Fibroblast of lung (primary cell): ENCODE data around the gene CTNNA2. TPM values are rescaled to one million over a fixed set of nuclear protein-coding genes. Genes with fewer than 3 reads are reported as not detected.

ENCODE experiments used
- DNase-seq, 2 donors: peaks; one replicate each; pipeline versions ENCODE4 v3.0.0 to v3.0.0-alpha.2; 2010; ENCODE audit warnings: low read depth in 2 of 2
- H2AFZ ChIP-seq: 2 replicates; pipeline ENCODE4 v1.5.1; 2012; ENCODE audit warnings: low read length, control low read depth, inconsistent platforms
- H3K27ac ChIP-seq: 2 replicates; pipeline ENCODE4 v1.5.1; 2011; ENCODE audit warnings: low read length, control low read depth; ENCODE audit not compliant: insufficient read depth
- H3K27me3 ChIP-seq: 2 replicates; pipeline ENCODE4 v1.5.1; 2011; ENCODE audit warnings: mild to moderate bottlenecking, low read length; ENCODE audit not compliant: control insufficient read depth, insufficient read depth
- H3K36me3 ChIP-seq: 2 replicates; pipeline ENCODE4 v1.5.1; 2011; ENCODE audit warnings: low read length; ENCODE audit not compliant: control insufficient read depth, insufficient read depth
- H3K4me1 ChIP-seq: 2 replicates; pipeline ENCODE4 v1.5.1; 2011; ENCODE audit warnings: low read length; ENCODE audit not compliant: control insufficient read depth, insufficient read depth; ENCODE audit errors: extremely low read depth
- H3K4me2 ChIP-seq: 2 replicates; pipeline ENCODE4 v1.5.1; 2011; ENCODE audit warnings: low read length, control low read depth; ENCODE audit not compliant: insufficient read depth; ENCODE audit errors: extremely low read depth
- H3K4me3 ChIP-seq, 4 experiments: fragments of 200-600 bp in 1 of 4; sonication (generic) in 1 of 4; replicated peaks in 1 of 4; 2 replicates each; pipeline ENCODE4 v1.5.1; 2011 to 2016; ENCODE audit warnings: low read length in 4 of 4, low read depth in 3 of 4, mild to moderate bottlenecking in 3 of 4, control low read depth in 2 of 4, inconsistent platforms in 1 of 4, mixed read lengths in 1 of 4; ENCODE audit not compliant: insufficient read depth in 1 of 4; ENCODE audit errors: control extremely low read depth in 1 of 4
- H3K79me2 ChIP-seq: 2 replicates; pipeline ENCODE4 v1.5.1; 2012; ENCODE audit warnings: mild to moderate bottlenecking, low read length, inconsistent platforms; ENCODE audit not compliant: control insufficient read depth, insufficient read depth
- H3K9ac ChIP-seq: 2 replicates; pipeline ENCODE4 v1.5.1; 2011; ENCODE audit warnings: mild to moderate bottlenecking, low read length, control low read depth; ENCODE audit not compliant: insufficient read depth
- H3K9me3 ChIP-seq: 2 replicates; pipeline ENCODE4 v1.5.1; 2012; ENCODE audit warnings: low read depth, low read length; ENCODE audit not compliant: control insufficient read depth, insufficient read depth
- H4K20me1 ChIP-seq: 2 replicates; pipeline ENCODE4 v1.5.1; 2011; ENCODE audit warnings: low read length; ENCODE audit not compliant: control insufficient read depth, insufficient read depth; ENCODE audit errors: extremely low read depth
- CTCF ChIP-seq, 2 donors: IDR thresholded peaks in 1 of 2; conservative IDR thresholded peaks in 1 of 2; 1 replicate in 1 of 2; 2 replicates in 1 of 2; pipeline ENCODE4 v1.5.1; 2011 to 2012; ENCODE audit warnings: low read length in 2 of 2, control low read depth in 1 of 2, inconsistent platforms in 1 of 2, low read depth in 1 of 2, mild to moderate bottlenecking in 1 of 2
- EZH2 ChIP-seq: IDR thresholded peaks from 2 replicates; pipeline ENCODE4 v1.5.1; 2012; ENCODE audit warnings: low read length, control low read depth, mild to moderate bottlenecking; ENCODE audit errors: missing control alignments
- polyA plus RNA-seq, 2 donors: library from polyadenylated mRNA; depleted of rRNA in 1 of 2; stranded (reverse) in 1 of 2; unstranded in 1 of 2; fragments of >200 nt; gene quantifications; 2 replicates each; pipeline ENCODE4 v1.2.1, GENCODE V29; 2011 to 2012; ENCODE audit warnings: missing spikeins in 1 of 2
- total RNA-seq: library from RNA; depleted of rRNA; stranded (reverse); fragments of >200 nt; gene quantifications from 2 replicates; pipeline ENCODE4 v1.2.1, GENCODE V29; 2014

CTNNA2 gene
- total and polyA plus RNA-seq, 2 donors (not counting 1 experiment from before 2014, with no cell fraction given): not detected

- TF ChIP-seq CTCF (conservative IDR thresholded peaks at IDR 0.05 in 1 of 2, IDR thresholded peaks at IDR 0.05 in 1 of 2; ENCODE audit: low read depth in 1 of 2, low read length in 2 of 2) (no peak), EZH2 (no peak)
Measured at GRCh38 chr2:79935046-79935732, 422.3 kb downstream of the CTNNA2 start.

GRCh38 chr2:79935771-79936657, 423.2 kb downstream of the CTNNA2 start:
- peak overlapping the region; percentile 1 for H3K4me2 ChIP-seq
- TF ChIP-seq EZH2 (no peak), CTCF (conservative IDR thresholded peaks at IDR 0.05 in 1 of 2, IDR thresholded peaks at IDR 0.05 in 1 of 2; ENCODE audit: low read depth in 1 of 2, low read length in 2 of 2) (peak; percentile 86 to 92)
- H4K20me1 ChIP-seq: no peaks in the 10 kb centered on the region
- DNase-seq: peak; percentile 49 to 88
- H2AFZ ChIP-seq: peak overlapping the region; percentile 33
- no peaks in the 10 kb centered on the region for H3K36me3 ChIP-seq
- H3K9ac ChIP-seq: no peak overlapping the region
- no peaks in the 10 kb centered on the region for H3K4me1 ChIP-seq
- no peaks in the 10 kb centered on the region for H3K27me3 ChIP-seq
- peak overlapping the region in 2 of 4 experiments; percentile 6 to 40 for H3K4me3 ChIP-seq
- H3K9me3 ChIP-seq: no peaks in the 10 kb centered on the region
- H3K27ac ChIP-seq: no peak overlapping the region
- no peaks in the 10 kb centered on the region for H3K79me2 ChIP-seq

More at GRCh38 chr2:79935046-79935732, 422.3 kb downstream of the CTNNA2 start:
- Histone ChIP-seq H3K27ac (no peak overlapping the region), H3K4me3 (no peak overlapping the region), H3K9ac (no peak overlapping the region), H4K20me1 (no peaks in the 10 kb centered on the region), H3K9me3 (no peaks in the 10 kb centered on the region), H3K36me3 (no peaks in the 10 kb centered on the region), H3K4me2 (no peak overlapping the region), H3K79me2 (no peaks in the 10 kb centered on the region), H3K4me1 (no peaks in the 10 kb centered on the region), H2AFZ (no peak overlapping the region), H3K27me3 (no peaks in the 10 kb centered on the region)
- DNase-seq: no peak

DNA sequence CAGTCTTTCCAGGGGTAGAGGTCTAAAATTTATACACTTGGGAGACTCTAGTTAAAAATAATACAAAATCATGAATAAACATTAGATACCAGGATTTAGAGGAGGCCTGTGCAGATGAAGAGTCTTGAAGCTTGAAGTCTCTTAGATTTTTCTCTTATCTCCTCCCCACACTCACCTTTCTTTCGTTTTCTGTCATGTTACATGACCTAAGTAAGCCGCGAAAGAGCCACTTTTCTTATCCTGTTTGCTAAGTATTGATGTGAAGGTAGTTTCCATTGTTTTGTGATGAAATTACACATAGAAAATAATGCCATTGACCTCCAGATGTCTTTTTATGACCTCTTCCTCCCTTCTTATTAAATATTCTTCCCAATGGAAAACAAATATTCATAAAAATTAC, 423.9 kb downstream of the CTNNA2 start:
- no peaks in the 10 kb centered on the region for H3K9me3 ChIP-seq
- H3K4me1 ChIP-seq: no peaks in the 10 kb centered on the region
- DNase-seq: no peak
- TF ChIP-seq EZH2 (no peak), CTCF (conservative IDR thresholded peaks at IDR 0.05 in 1 of 2, IDR thresholded peaks at IDR 0.05 in 1 of 2; ENCODE audit: low read depth in 1 of 2, low read length in 2 of 2) (no peak)
- H2AFZ ChIP-seq: no peak overlapping the region
- H3K9ac ChIP-seq: no peak overlapping the region
- no peaks in the 10 kb centered on the region for H3K36me3 ChIP-seq
- H3K27ac ChIP-seq: no peak overlapping the region
- H3K27me3 ChIP-seq: no peaks in the 10 kb centered on the region
- H3K4me2 ChIP-seq: no peak overlapping the region
- no peaks in the 10 kb centered on the region for H4K20me1 ChIP-seq
- H3K79me2 ChIP-seq: no peaks in the 10 kb centered on the region
- H3K4me3 ChIP-seq: no peak overlapping the region
